SK-N-SH (cell line): ENCODE results near the gene ZNF20. TPM values are rescaled to one million over a fixed set of nuclear protein-coding genes. Genes with fewer than 3 reads are reported as not detected.
"Not testable (repeated sequence)": the region's sequence is repeated elsewhere in the genome, so short reads cannot be mapped to it uniquely, and the experiment has no call there.

ENCODE experiments used
- CTCF ChIA-PET: fragments of 300-600, 350-600 bp; formaldehyde crosslinking; extraction: SDS; loops from one replicate; lab custom pipeline; 2021; lab: Yijun Ruan, JAX
- POLR2A ChIA-PET: fragments of 350-600 bp; sonication (Branson Sonifier 250); formaldehyde crosslinking; extraction: SDS; loops from one replicate; lab custom pipeline; 2020; ENCODE audit warnings: antibody characterized with exemption, inconsistent platforms; lab: Yijun Ruan, JAX
- DNase-seq: peaks from one replicate; pipeline ENCODE4 v3.0.0; 2012
- H2AFZ ChIP-seq: fragments of 200-600 bp; sonication (generic); 2 replicates; pipeline ENCODE4 v1.8.1; 2016; ENCODE audit warnings: antibody characterized with exemption, mild to moderate bottlenecking, low read depth
- H3F3A ChIP-seq: fragments of 200-600 bp; sonication (generic); replicated peaks from 2 replicates; pipeline ENCODE3; 2016; ENCODE audit warnings: antibody characterized with exemption, mild to moderate bottlenecking; ENCODE audit not compliant: insufficient read depth
- H3K27ac ChIP-seq, 2 experiments: fragments of 200-500 bp in 1 of 2; fragments of 200-600 bp in 1 of 2; sonication (Bioruptor generic) in 1 of 2; sonication (generic), shearing (Covaris generic) in 1 of 2; 2 replicates each; pipeline versions ENCODE4 v1.5.1 to v1.6.1; 2014 to 2016; ENCODE audit warnings: low read depth in 2 of 2, inconsistent platforms in 1 of 2, low read length in 1 of 2, mild to moderate bottlenecking in 1 of 2, mixed read lengths in 1 of 2
- H3K27me3 ChIP-seq: fragments of 200-600 bp; sonication (generic), shearing (Covaris generic); 2 replicates; pipeline ENCODE4 v1.6.1; 2016; ENCODE audit warnings: mixed run types; ENCODE audit not compliant: insufficient read depth
- H3K36me3 ChIP-seq, 2 experiments: fragments of 200-500 bp in 1 of 2; fragments of 200-600 bp in 1 of 2; sonication (Bioruptor generic) in 1 of 2; sonication (generic) in 1 of 2; replicated peaks in 1 of 2; 2 replicates each; pipeline versions ENCODE3 to v1.5.1; 2014 to 2016; ENCODE audit warnings: low read length in 1 of 2, mild to moderate bottlenecking in 1 of 2; ENCODE audit not compliant: insufficient read depth in 2 of 2, control insufficient read depth in 1 of 2
- H3K4me1 ChIP-seq, 2 experiments: fragments of 200-500 bp in 1 of 2; fragments of 200-600 bp in 1 of 2; sonication (Bioruptor generic) in 1 of 2; sonication (generic), shearing (Covaris generic) in 1 of 2; 2 replicates each; pipeline versions ENCODE4 v1.5.1 to v1.6.1; 2014 to 2016; ENCODE audit warnings: low read depth in 1 of 2, low read length in 1 of 2, mixed run types in 1 of 2; ENCODE audit not compliant: insufficient read depth in 2 of 2, control insufficient read depth in 1 of 2
- H3K4me2 ChIP-seq: fragments of 200-600 bp; sonication (generic), shearing (Covaris generic); 2 replicates; pipeline ENCODE4 v1.6.1; 2017; ENCODE audit warnings: mixed run types
- H3K4me3 ChIP-seq, 2 experiments: fragments of 200-500 bp in 1 of 2; fragments of 200-600 bp in 1 of 2; sonication (Bioruptor generic) in 1 of 2; sonication (generic), shearing (Covaris generic) in 1 of 2; 2 replicates each; pipeline versions ENCODE4 v1.5.1 to v1.8.1; 2014 to 2016; ENCODE audit warnings: low read depth in 2 of 2, inconsistent platforms in 1 of 2, low read length in 1 of 2, mild to moderate bottlenecking in 1 of 2, mixed read lengths in 1 of 2, moderate library complexity in 1 of 2
- H3K79me2 ChIP-seq: fragments of 200-600 bp; sonication (generic); 2 replicates; pipeline ENCODE4 v1.8.1; 2017; ENCODE audit warnings: mild to moderate bottlenecking; ENCODE audit not compliant: insufficient read depth
- H3K9ac ChIP-seq: fragments of 200-600 bp; sonication (generic); 2 replicates; pipeline ENCODE4 v1.6.1; 2017; ENCODE audit warnings: mixed run types
- H3K9me2 ChIP-seq: fragments of 200-600 bp; sonication (generic); 2 replicates; pipeline ENCODE4 v1.6.1; 2017; ENCODE audit warnings: mixed run types
- H3K9me3 ChIP-seq: fragments of 200-600 bp; sonication (generic); 2 replicates; pipeline ENCODE4 v1.6.1; 2017; ENCODE audit warnings: mixed run types, mild to moderate bottlenecking, moderate library complexity
- H4K20me1 ChIP-seq: fragments of 200-600 bp; sonication (generic); 2 replicates; pipeline ENCODE4 v1.6.1; 2017; ENCODE audit warnings: mild to moderate bottlenecking, mixed run types; ENCODE audit not compliant: insufficient read depth
- EP300 ChIP-seq, 2 experiments: IDR thresholded peaks; 2 replicates each; pipeline versions ENCODE4 v1.4.0 to v1.6.1; 2012; ENCODE audit warnings: borderline replicate concordance in 1 of 2, low read depth in 1 of 2, low read length in 1 of 2
- FOSL2 ChIP-seq: IDR thresholded peaks from 2 replicates; pipeline ENCODE4 v1.4.0; 2012; ENCODE audit warnings: low read depth, mild to moderate bottlenecking, moderate library complexity, borderline replicate concordance
- GABPA ChIP-seq: IDR thresholded peaks from 2 replicates; pipeline ENCODE4 v1.4.0; 2012; ENCODE audit warnings: low read depth, mild to moderate bottlenecking
- GATA2 ChIP-seq: sonication (generic); formaldehyde crosslinking; IDR thresholded peaks from 2 replicates; pipeline ENCODE4 v1.5.0; 2020; ENCODE audit warnings: mild to moderate bottlenecking, missing genetic modification reagents
- IRF3 ChIP-seq: fragments of 150-350 bp; IDR thresholded peaks from 2 replicates; pipeline ENCODE4 v1.6.1; 2016; ENCODE audit warnings: mild to moderate bottlenecking, low read depth, low read length
- MAX ChIP-seq: IDR thresholded peaks from 2 replicates; pipeline ENCODE4 v1.4.0; 2012; ENCODE audit warnings: low read depth
- MEF2A ChIP-seq: IDR thresholded peaks from 2 replicates; pipeline ENCODE4 v1.4.0; 2012; ENCODE audit warnings: low read depth, borderline replicate concordance
- NFIC ChIP-seq: IDR thresholded peaks from 2 replicates; pipeline ENCODE4 v1.4.0; 2012; ENCODE audit warnings: borderline replicate concordance
- RAD21 ChIP-seq: IDR thresholded peaks from 2 replicates; pipeline ENCODE4 v1.6.1; 2012; ENCODE audit warnings: mild to moderate bottlenecking, low read length
- TAF1 ChIP-seq: IDR thresholded peaks from 2 replicates; pipeline ENCODE4 v1.6.1; 2012; ENCODE audit warnings: low read depth, mild to moderate bottlenecking, low read length, moderate library complexity, borderline replicate concordance
- TEAD4 ChIP-seq: IDR thresholded peaks from 2 replicates; pipeline ENCODE4 v1.4.0; 2012; ENCODE audit warnings: mild to moderate bottlenecking, borderline replicate concordance; ENCODE audit not compliant: insufficient read depth
- USF2 ChIP-seq: fragments of 150-350 bp; IDR thresholded peaks from 2 replicates; pipeline ENCODE4 v1.6.1; 2017; ENCODE audit warnings: antibody characterized with exemption, low read length, low read depth, borderline replicate concordance
- YY1 ChIP-seq: IDR thresholded peaks from 2 replicates; pipeline ENCODE4 v1.4.0; 2012; ENCODE audit warnings: low read depth, mild to moderate bottlenecking
- ZBTB33 ChIP-seq: IDR thresholded peaks from 2 replicates; pipeline ENCODE4 v1.4.0; 2012; ENCODE audit warnings: low read depth, borderline replicate concordance
- whole genome bisulfite sequencing: methylation state at CpG from one replicate; pipeline ENCODE4 v1.1.6; 2017; ENCODE audit warnings: low lambda C conversion rate; 5-methylcytosine and 5-hydroxymethylcytosine counted together
- polyA plus RNA-seq, 3 experiments: library from polyadenylated mRNA; depleted of rRNA; stranded (reverse); fragments of >200 nt; gene quantifications; 2 replicates each; pipeline ENCODE4 v1.2.3, GENCODE V29; 2012

ZNF20 gene
- polyA plus RNA-seq, 1 of the 3 experiments (the other 2 are of a cell fraction) = 1.8 TPM

GRCh38 chr19:12111176-12111575, 29.0 kb downstream of the ZNF20 start:
- no peak overlapping the region for H3K4me2 ChIP-seq
- no peak overlapping the region for H3K27ac ChIP-seq
- no peak overlapping the region for H3K4me3 ChIP-seq
- H3F3A ChIP-seq = no peaks in the 10 kb centered on the region
- H3K9ac ChIP-seq = no peak overlapping the region
- WGBS = 31% methylated on average over 2 of the region's 2 CpGs
- no peaks in the 10 kb centered on the region for H3K4me1 ChIP-seq
- TF ChIP-seq YY1 = no peak
- no peak for TF ChIP-seq USF2
- no peak for TF ChIP-seq RAD21
- no peak for TF ChIP-seq ZBTB33
- no peak for TF ChIP-seq IRF3
- TF ChIP-seq EP300 (IDR thresholded peaks at IDR 0.05; ENCODE audit: borderline replicate concordance in 1 of 2, low read depth in 1 of 2, low read length in 1 of 2) = no peak
- no peak for TF ChIP-seq FOSL2
- TF ChIP-seq GABPA = no peak
- no peak for TF ChIP-seq TEAD4
- TF ChIP-seq TAF1 = no peak
- no peak for TF ChIP-seq MEF2A
- TF ChIP-seq GATA2 (CRISPR knock-in tag) = no peak
- TF ChIP-seq NFIC = no peak
- TF ChIP-seq MAX = no peak
- TF ChIP-seq, all 33 proteins: peak for 0
- DNase-seq = no peak
- Histone ChIP-seq H2AFZ (no peak overlapping the region), H4K20me1 (no peaks in the 10 kb centered on the region), H3K9me2 (no peaks in the 10 kb centered on the region), H3K79me2 (no peaks in the 10 kb centered on the region), H3K9me3 (no peaks in the 10 kb centered on the region), H3K27me3 (no peaks in the 10 kb centered on the region), H3K36me3 (no peaks in the 10 kb centered on the region)
- ChIA-PET POLR2A (no interaction called here), CTCF (interaction anchor here (0.8 kb wide), 1 partner anchor 313 kb away, joined by 3 read pairs; no protein-coding TSS in a partner anchor)

- H3K4me1 ChIP-seq, DNase-seq, H3F3A ChIP-seq, H3K27me3 ChIP-seq, H3K36me3 ChIP-seq, H3K4me3 ChIP-seq, POLR2A ChIA-PET, H3K79me2 ChIP-seq, H3K9ac ChIP-seq, H4K20me1 ChIP-seq, H3K9me2 ChIP-seq, H3K4me2 ChIP-seq, H3K9me3 ChIP-seq, H2AFZ ChIP-seq, H3K27ac ChIP-seq: not testable (repeated sequence)
- CTCF ChIA-PET = interaction anchor here (2.4 to 3.2 kb wide), 3 partner anchors 13 to 44 kb away, joined by 7 to 16 read pairs (median 9); partner anchors contain the start of gene ZNF20
- 0% methylated on average over 1 of the region's 4 CpGs for WGBS
Measured at GRCh38 chr19:12103909-12104308, 36.2 kb downstream of the ZNF20 start.
